GM23338 (cell line): ENCODE results near the gene TTLL6. TPM values are rescaled to one million over a fixed set of nuclear protein-coding genes. Genes with fewer than 3 reads are reported as not detected.

Experiments
- ATAC-seq: fragments of 200-7000 bp; cut with Tn5 transposase; 3 replicates; pipeline ENCODE4 v1.9.1; 2020
- DNase-seq: peaks from one replicate; pipeline ENCODE4 v3.0.0-alpha.2; 2015; ENCODE audit warnings: low spot score
- H2AFZ ChIP-seq: fragments of 200-600 bp; sonication (generic); 2 replicates; pipeline ENCODE4 v1.8.0; 2016; ENCODE audit warnings: antibody characterized with exemption, mild to moderate bottlenecking, moderate library complexity
- H3F3A ChIP-seq: fragments of 200-600 bp; sonication (generic); replicated peaks from 2 replicates; pipeline ENCODE4 v1.8.0; 2017; ENCODE audit warnings: antibody characterized with exemption, mixed run types, low read depth
- H3K27ac ChIP-seq: fragments of 200-600 bp; sonication (generic); 2 replicates; pipeline ENCODE4 v1.6.1; 2016; ENCODE audit warnings: low read depth
- H3K27me3 ChIP-seq: fragments of 200-600 bp; sonication (generic); 2 replicates; pipeline ENCODE4 v1.8.0; 2016; ENCODE audit warnings: mild to moderate bottlenecking, mixed run types, moderate library complexity; ENCODE audit not compliant: insufficient read depth
- H3K36me3 ChIP-seq: fragments of 200-600 bp; sonication (generic); 2 replicates; pipeline ENCODE4 v1.8.0; 2016; ENCODE audit warnings: mild to moderate bottlenecking; ENCODE audit not compliant: insufficient read depth
- H3K4me1 ChIP-seq: fragments of 200-600 bp; sonication (generic); 2 replicates; pipeline ENCODE4 v1.8.0; 2016; ENCODE audit warnings: mild to moderate bottlenecking, moderate library complexity; ENCODE audit not compliant: insufficient read depth
- H3K4me2 ChIP-seq: fragments of 200-600 bp; sonication (generic); 2 replicates; pipeline ENCODE4 v1.7.1; 2017; ENCODE audit warnings: mixed run types
- H3K4me3 ChIP-seq: fragments of 200-600 bp; sonication (generic); 2 replicates; pipeline ENCODE4 v1.6.1; 2016; ENCODE audit warnings: mixed run types
- H3K79me2 ChIP-seq: fragments of 200-600 bp; sonication (generic); replicated peaks from 2 replicates; pipeline ENCODE4 v1.8.0; 2017; ENCODE audit warnings: mild to moderate bottlenecking; ENCODE audit not compliant: insufficient read depth
- H3K9me2 ChIP-seq: fragments of 200-600 bp; sonication (generic); 2 replicates; pipeline ENCODE4 v1.8.0; 2017; ENCODE audit not compliant: insufficient read depth
- H4K20me1 ChIP-seq: fragments of 200-600 bp; sonication (generic); replicated peaks from 2 replicates; pipeline ENCODE4 v1.8.0; 2017; ENCODE audit warnings: mild to moderate bottlenecking; ENCODE audit not compliant: insufficient read depth
- H3K27ac Mint-ChIP-seq: 2 replicates; pipeline ENCODE4 v1.8.0; 2020; ENCODE audit warnings: inconsistent platforms, mild to moderate bottlenecking, moderate library complexity, mixed read lengths
- H3K27me3 Mint-ChIP-seq: 3 replicates; pipeline ENCODE4 v1.8.0; 2022; ENCODE audit warnings: low read depth, mild to moderate bottlenecking, moderate library complexity, mixed read lengths, inconsistent platforms; ENCODE audit not compliant: insufficient read depth, poor library complexity
- H3K36me3 Mint-ChIP-seq: 3 replicates; pipeline ENCODE4 v1.8.0; 2021; ENCODE audit warnings: low read depth, mild to moderate bottlenecking, inconsistent platforms, moderate library complexity, mixed read lengths
- H3K4me1 Mint-ChIP-seq: 3 replicates; pipeline ENCODE4 v1.8.0; 2020; ENCODE audit warnings: mild to moderate bottlenecking, inconsistent platforms, mixed read lengths
- H3K4me3 Mint-ChIP-seq: 3 replicates; pipeline ENCODE4 v1.8.0; 2021; ENCODE audit warnings: moderate library complexity, mild to moderate bottlenecking, inconsistent platforms, mixed read lengths
- H3K9me3 Mint-ChIP-seq: 3 replicates; pipeline ENCODE4 v1.8.0; 2020; ENCODE audit warnings: moderate library complexity, mild to moderate bottlenecking, inconsistent platforms, mixed read lengths
- CREB1 ChIP-seq: fragments of 250-450 bp; sonication (Bioruptor Pico); IDR thresholded peaks from 2 replicates; pipeline ENCODE4 v1.5.0; 2020; ENCODE audit warnings: low read depth, mild to moderate bottlenecking, moderate library complexity
- EZH2 ChIP-seq: fragments of 200-600 bp; sonication (generic); IDR thresholded peaks from one replicate; pipeline ENCODE4 v1.8.0; 2017; ENCODE audit warnings: antibody characterized with exemption, mild to moderate bottlenecking, low read depth; ENCODE audit not compliant: unreplicated experiment
- EZH2phosphoT487 ChIP-seq: fragments of 200-600 bp; sonication (generic); IDR thresholded peaks from one replicate; pipeline ENCODE4 v1.8.1; 2018; ENCODE audit warnings: antibody characterized with exemption; ENCODE audit not compliant: unreplicated experiment
- JUNB ChIP-seq: IDR thresholded peaks from one replicate; pipeline ENCODE4 v1.6.1; 2016; ENCODE audit warnings: antibody characterized with exemption; ENCODE audit not compliant: unreplicated experiment
- NANOG ChIP-seq: IDR thresholded peaks from 2 replicates; pipeline ENCODE4 v1.6.1; 2016; ENCODE audit warnings: antibody characterized with exemption, borderline replicate concordance
- POLR2AphosphoS5 ChIP-seq: IDR thresholded peaks from 2 replicates; pipeline ENCODE4 v1.6.1; 2016; ENCODE audit warnings: antibody characterized with exemption, low read depth
- STAT1 ChIP-seq: IDR thresholded peaks from one replicate; pipeline ENCODE4 v1.6.1; 2016; ENCODE audit warnings: antibody characterized with exemption; ENCODE audit not compliant: unreplicated experiment
- ZNF114 ChIP-seq: fragments of 250-450 bp; sonication (Bioruptor Pico); IDR thresholded peaks from 2 replicates; pipeline ENCODE4 v1.5.0; 2020; ENCODE audit warnings: mild to moderate bottlenecking, moderate library complexity
- ZNF331 ChIP-seq: fragments of 250-450 bp; sonication (Bioruptor Pico); IDR thresholded peaks from 2 replicates; pipeline ENCODE4 v1.5.0; 2020; ENCODE audit warnings: low read depth, mild to moderate bottlenecking, moderate library complexity
- polyA plus RNA-seq: library from polyadenylated mRNA; unstranded; fragments of >200 nt; fragmentation: Nextera tagmentation; extraction: Ambion mirVana; gene quantifications from 2 replicates; pipeline ENCODE4 v1.2.1, GENCODE V29; 2016
- total RNA-seq: library from RNA; depleted of rRNA; stranded (reverse); fragments of >200 nt; shearing (Covaris generic); gene quantifications from 2 replicates; pipeline ENCODE4 v1.2.3, GENCODE V29; 2014
- TF ChIP-seq, protein P1 (sequence below): IDR thresholded peaks from 2 replicates; pipeline ENCODE4 v1.6.1; 2016; ENCODE audit warnings: antibody characterized with exemption
- TF ChIP-seq, protein P2 (sequence below): IDR thresholded peaks from one replicate; pipeline ENCODE4 v1.6.1; 2018; ENCODE audit warnings: antibody characterized with exemption; ENCODE audit not compliant: unreplicated experiment
- TF ChIP-seq, protein P3 (sequence below): fragments of 250-450 bp; sonication (Bioruptor Pico); IDR thresholded peaks from 2 replicates; pipeline ENCODE4 v1.5.0; 2020; ENCODE audit warnings: mild to moderate bottlenecking, moderate library complexity
- TF ChIP-seq, protein P4 (sequence below), 2 experiments: fragments of 200-600 bp in 1 of 2; sonication (generic) in 1 of 2; conservative IDR thresholded peaks; 2 replicates each; pipeline versions ENCODE4 v1.5.1 to v1.6.1; 2016 to 2017; ENCODE audit warnings: antibody characterized with exemption in 2 of 2, low read depth in 2 of 2, mild to moderate bottlenecking in 2 of 2, moderate library complexity in 1 of 2

TTLL6 gene
- total and polyA plus RNA-seq, 2 experiments from 2014 or later, result 1.9 to 4.7 TPM

DNA sequence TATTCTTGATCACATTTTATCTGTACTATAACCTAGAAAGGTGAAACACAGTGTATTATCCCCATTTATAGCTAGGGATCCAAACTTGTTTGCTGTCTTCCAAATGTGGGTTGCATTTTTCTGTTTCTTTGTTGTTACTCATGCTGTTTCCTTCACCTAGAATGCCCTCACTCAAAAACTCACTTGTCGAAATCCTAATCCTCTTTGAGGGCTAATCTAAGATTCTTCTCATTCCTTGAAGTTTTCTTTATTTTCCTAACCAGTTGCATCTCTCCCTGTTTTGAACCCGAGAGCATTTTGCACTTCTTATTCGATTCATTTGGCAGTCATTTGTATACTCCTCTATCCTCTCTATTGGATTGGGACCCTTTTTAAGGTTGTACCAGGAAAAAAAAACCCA is 23.4 kb upstream of the TTLL6 start:
- Histone ChIP-seq H3K27me3 (no peaks in the 10 kb centered on the region), H3K36me3 (no peaks in the 10 kb centered on the region), H3K9me2 (no peaks in the 10 kb centered on the region), H4K20me1 (no peaks in the 10 kb centered on the region; the same call in 1 of the 2 replicates), H3K4me1 (no peaks in the 10 kb centered on the region; the same call in 1 of the 2 replicates), H3K4me3 (no peak overlapping the region), H3K27ac (no peak overlapping the region), H3F3A (no peaks in the 10 kb centered on the region), H3K4me2 (no peak overlapping the region), H2AFZ (no peak overlapping the region), H3K79me2 (no peaks in the 10 kb centered on the region)
- TF ChIP-seq ZNF114, result no peak
- no peak for TF ChIP-seq STAT1
- no peak for TF ChIP-seq CREB1 (CRISPR knock-in tag)
- TF ChIP-seq EZH2phosphoT487, result no peak
- no peak for TF ChIP-seq ZNF331 (CRISPR knock-in tag)
- TF ChIP-seq POLR2AphosphoS5, result no peak
- TF ChIP-seq NANOG, result no peak
- TF ChIP-seq, protein P1, sequence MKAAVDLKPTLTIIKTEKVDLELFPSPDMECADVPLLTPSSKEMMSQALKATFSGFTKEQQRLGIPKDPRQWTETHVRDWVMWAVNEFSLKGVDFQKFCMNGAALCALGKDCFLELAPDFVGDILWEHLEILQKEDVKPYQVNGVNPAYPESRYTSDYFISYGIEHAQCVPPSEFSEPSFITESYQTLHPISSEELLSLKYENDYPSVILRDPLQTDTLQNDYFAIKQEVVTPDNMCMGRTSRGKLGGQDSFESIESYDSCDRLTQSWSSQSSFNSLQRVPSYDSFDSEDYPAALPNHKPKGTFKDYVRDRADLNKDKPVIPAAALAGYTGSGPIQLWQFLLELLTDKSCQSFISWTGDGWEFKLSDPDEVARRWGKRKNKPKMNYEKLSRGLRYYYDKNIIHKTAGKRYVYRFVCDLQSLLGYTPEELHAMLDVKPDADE, result no peak
- TF ChIP-seq, protein P2, sequence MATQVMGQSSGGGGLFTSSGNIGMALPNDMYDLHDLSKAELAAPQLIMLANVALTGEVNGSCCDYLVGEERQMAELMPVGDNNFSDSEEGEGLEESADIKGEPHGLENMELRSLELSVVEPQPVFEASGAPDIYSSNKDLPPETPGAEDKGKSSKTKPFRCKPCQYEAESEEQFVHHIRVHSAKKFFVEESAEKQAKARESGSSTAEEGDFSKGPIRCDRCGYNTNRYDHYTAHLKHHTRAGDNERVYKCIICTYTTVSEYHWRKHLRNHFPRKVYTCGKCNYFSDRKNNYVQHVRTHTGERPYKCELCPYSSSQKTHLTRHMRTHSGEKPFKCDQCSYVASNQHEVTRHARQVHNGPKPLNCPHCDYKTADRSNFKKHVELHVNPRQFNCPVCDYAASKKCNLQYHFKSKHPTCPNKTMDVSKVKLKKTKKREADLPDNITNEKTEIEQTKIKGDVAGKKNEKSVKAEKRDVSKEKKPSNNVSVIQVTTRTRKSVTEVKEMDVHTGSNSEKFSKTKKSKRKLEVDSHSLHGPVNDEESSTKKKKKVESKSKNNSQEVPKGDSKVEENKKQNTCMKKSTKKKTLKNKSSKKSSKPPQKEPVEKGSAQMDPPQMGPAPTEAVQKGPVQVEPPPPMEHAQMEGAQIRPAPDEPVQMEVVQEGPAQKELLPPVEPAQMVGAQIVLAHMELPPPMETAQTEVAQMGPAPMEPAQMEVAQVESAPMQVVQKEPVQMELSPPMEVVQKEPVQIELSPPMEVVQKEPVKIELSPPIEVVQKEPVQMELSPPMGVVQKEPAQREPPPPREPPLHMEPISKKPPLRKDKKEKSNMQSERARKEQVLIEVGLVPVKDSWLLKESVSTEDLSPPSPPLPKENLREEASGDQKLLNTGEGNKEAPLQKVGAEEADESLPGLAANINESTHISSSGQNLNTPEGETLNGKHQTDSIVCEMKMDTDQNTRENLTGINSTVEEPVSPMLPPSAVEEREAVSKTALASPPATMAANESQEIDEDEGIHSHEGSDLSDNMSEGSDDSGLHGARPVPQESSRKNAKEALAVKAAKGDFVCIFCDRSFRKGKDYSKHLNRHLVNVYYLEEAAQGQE, result no peak
- TF ChIP-seq, protein P3, sequence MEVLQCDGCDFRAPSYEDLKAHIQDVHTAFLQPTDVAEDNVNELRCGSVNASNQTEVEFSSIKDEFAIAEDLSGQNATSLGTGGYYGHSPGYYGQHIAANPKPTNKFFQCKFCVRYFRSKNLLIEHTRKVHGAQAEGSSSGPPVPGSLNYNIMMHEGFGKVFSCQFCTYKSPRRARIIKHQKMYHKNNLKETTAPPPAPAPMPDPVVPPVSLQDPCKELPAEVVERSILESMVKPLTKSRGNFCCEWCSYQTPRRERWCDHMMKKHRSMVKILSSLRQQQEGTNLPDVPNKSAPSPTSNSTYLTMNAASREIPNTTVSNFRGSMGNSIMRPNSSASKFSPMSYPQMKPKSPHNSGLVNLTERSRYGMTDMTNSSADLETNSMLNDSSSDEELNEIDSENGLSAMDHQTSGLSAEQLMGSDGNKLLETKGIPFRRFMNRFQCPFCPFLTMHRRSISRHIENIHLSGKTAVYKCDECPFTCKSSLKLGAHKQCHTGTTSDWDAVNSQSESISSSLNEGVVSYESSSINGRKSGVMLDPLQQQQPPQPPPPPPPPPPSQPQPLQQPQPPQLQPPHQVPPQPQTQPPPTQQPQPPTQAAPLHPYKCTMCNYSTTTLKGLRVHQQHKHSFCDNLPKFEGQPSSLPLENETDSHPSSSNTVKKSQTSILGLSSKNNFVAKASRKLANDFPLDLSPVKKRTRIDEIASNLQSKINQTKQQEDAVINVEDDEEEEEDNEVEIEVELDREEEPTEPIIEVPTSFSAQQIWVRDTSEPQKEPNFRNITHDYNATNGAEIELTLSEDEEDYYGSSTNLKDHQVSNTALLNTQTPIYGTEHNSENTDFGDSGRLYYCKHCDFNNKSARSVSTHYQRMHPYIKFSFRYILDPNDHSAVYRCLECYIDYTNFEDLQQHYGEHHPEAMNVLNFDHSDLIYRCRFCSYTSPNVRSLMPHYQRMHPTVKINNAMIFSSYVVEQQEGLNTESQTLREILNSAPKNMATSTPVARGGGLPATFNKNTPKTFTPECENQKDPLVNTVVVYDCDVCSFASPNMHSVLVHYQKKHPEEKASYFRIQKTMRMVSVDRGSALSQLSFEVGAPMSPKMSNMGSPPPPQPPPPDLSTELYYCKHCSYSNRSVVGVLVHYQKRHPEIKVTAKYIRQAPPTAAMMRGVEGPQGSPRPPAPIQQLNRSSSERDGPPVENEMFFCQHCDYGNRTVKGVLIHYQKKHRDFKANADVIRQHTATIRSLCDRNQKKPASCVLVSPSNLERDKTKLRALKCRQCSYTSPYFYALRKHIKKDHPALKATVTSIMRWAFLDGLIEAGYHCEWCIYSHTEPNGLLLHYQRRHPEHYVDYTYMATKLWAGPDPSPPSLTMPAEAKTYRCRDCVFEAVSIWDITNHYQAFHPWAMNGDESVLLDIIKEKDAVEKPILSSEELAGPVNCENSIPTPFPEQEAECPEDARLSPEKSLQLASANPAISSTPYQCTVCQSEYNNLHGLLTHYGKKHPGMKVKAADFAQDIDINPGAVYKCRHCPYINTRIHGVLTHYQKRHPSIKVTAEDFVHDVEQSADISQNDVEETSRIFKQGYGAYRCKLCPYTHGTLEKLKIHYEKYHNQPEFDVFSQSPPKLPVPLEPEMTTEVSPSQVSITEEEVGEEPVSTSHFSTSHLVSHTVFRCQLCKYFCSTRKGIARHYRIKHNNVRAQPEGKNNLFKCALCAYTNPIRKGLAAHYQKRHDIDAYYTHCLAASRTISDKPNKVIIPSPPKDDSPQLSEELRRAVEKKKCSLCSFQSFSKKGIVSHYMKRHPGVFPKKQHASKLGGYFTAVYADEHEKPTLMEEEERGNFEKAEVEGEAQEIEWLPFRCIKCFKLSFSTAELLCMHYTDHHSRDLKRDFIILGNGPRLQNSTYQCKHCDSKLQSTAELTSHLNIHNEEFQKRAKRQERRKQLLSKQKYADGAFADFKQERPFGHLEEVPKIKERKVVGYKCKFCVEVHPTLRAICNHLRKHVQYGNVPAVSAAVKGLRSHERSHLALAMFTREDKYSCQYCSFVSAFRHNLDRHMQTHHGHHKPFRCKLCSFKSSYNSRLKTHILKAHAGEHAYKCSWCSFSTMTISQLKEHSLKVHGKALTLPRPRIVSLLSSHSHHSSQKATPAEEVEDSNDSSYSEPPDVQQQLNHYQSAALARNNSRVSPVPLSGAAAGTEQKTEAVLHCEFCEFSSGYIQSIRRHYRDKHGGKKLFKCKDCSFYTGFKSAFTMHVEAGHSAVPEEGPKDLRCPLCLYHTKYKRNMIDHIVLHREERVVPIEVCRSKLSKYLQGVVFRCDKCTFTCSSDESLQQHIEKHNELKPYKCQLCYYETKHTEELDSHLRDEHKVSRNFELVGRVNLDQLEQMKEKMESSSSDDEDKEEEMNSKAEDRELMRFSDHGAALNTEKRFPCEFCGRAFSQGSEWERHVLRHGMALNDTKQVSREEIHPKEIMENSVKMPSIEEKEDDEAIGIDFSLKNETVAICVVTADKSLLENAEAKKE (CRISPR knock-in tag), result no peak
- TF ChIP-seq, protein P4, sequence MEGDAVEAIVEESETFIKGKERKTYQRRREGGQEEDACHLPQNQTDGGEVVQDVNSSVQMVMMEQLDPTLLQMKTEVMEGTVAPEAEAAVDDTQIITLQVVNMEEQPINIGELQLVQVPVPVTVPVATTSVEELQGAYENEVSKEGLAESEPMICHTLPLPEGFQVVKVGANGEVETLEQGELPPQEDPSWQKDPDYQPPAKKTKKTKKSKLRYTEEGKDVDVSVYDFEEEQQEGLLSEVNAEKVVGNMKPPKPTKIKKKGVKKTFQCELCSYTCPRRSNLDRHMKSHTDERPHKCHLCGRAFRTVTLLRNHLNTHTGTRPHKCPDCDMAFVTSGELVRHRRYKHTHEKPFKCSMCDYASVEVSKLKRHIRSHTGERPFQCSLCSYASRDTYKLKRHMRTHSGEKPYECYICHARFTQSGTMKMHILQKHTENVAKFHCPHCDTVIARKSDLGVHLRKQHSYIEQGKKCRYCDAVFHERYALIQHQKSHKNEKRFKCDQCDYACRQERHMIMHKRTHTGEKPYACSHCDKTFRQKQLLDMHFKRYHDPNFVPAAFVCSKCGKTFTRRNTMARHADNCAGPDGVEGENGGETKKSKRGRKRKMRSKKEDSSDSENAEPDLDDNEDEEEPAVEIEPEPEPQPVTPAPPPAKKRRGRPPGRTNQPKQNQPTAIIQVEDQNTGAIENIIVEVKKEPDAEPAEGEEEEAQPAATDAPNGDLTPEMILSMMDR (conservative IDR thresholded peaks at IDR 0.05; ENCODE audit: low read depth in 2 of 2), result no peak
- no peak for TF ChIP-seq JUNB
- TF ChIP-seq EZH2, result no peak
- DNase-seq (no peak), ATAC-seq (no peak)
- Mint-ChIP-seq H3K27me3 (no peaks in the 10 kb centered on the region), H3K36me3 (peaks cover 7% of the 10 kb centered on the region; the same call in 2 of the 3 replicates), H3K4me3 (no peak overlapping the region; the same call in 2 of the 3 replicates), H3K9me3 (no peaks in the 10 kb centered on the region), H3K27ac (no peak overlapping the region), H3K4me1 (no peaks in the 10 kb centered on the region; the same call in 2 of the 3 replicates)
